CD14-positive monocyte (primary cell): ENCODE data around the gene F10. TPM values are rescaled to one million over a fixed set of nuclear protein-coding genes. Genes with fewer than 3 reads are reported as not detected.

Experiments used
- DNase-seq, 3 donors: peaks; one replicate each; pipeline ENCODE4 v3.0.0-alpha.2; 2011 to 2022
- H2AFZ ChIP-seq: 2 replicates; pipeline ENCODE4 v1.6.0; 2012; ENCODE audit warnings: mild to moderate bottlenecking, low read depth, low read length, inconsistent platforms; ENCODE audit not compliant: insufficient read depth, poor library complexity, severe bottlenecking
- H3K27ac ChIP-seq, 2 donors: 1 replicate in 1 of 2; 2 replicates in 1 of 2; pipeline ENCODE4 v1.5.1; 2012 to 2013; ENCODE audit warnings: low read length in 2 of 2, control low read depth in 1 of 2, inconsistent platforms in 1 of 2, low read depth in 1 of 2, mild to moderate bottlenecking in 1 of 2
- H3K27me3 ChIP-seq, 2 donors: one replicate each; pipeline versions ENCODE4 v1.6.0 to v1.6.1; 2011 to 2013; ENCODE audit warnings: low read length in 2 of 2; ENCODE audit not compliant: control insufficient read depth in 2 of 2, insufficient read depth in 2 of 2
- H3K36me3 ChIP-seq, 2 donors: replicated peaks in 1 of 2; 1 replicate in 1 of 2; 2 replicates in 1 of 2; pipeline versions ENCODE4 v1.5.1 to v1.6.1; 2012 to 2013; ENCODE audit warnings: low read length in 2 of 2, control low read depth in 1 of 2, inconsistent platforms in 1 of 2, mild to moderate bottlenecking in 1 of 2; ENCODE audit not compliant: insufficient read depth in 2 of 2, control insufficient read depth in 1 of 2
- H3K4me1 ChIP-seq, 2 donors: 1 replicate in 1 of 2; 2 replicates in 1 of 2; pipeline versions ENCODE4 v1.5.1 to v1.6.1; 2012 to 2013; ENCODE audit warnings: low read length in 2 of 2, control low read depth in 1 of 2, inconsistent platforms in 1 of 2, mild to moderate bottlenecking in 1 of 2, moderate library complexity in 1 of 2; ENCODE audit not compliant: insufficient read depth in 2 of 2, control insufficient read depth in 1 of 2
- H3K4me2 ChIP-seq: replicated peaks from 2 replicates; pipeline ENCODE3; 2012; ENCODE audit warnings: low read length, moderate library complexity, mild to moderate bottlenecking; ENCODE audit not compliant: poor library complexity, severe bottlenecking; ENCODE audit errors: extremely low read depth
- H3K4me3 ChIP-seq, 3 experiments: fragments of 200-600 bp in 1 of 3; sonication (generic) in 1 of 3; replicated peaks in 1 of 3; 1 replicate in 2 of 3; 2 replicates in 1 of 3; pipeline ENCODE4 v1.5.1; 2011 to 2013; ENCODE audit warnings: low read length in 3 of 3, mild to moderate bottlenecking in 3 of 3, control low read depth in 2 of 3, low read depth in 2 of 3, inconsistent platforms in 1 of 3, moderate library complexity in 1 of 3
- H3K79me2 ChIP-seq: 2 replicates; pipeline ENCODE4 v1.6.0; 2012; ENCODE audit warnings: mild to moderate bottlenecking, control low read depth, inconsistent platforms, low read length, moderate library complexity; ENCODE audit not compliant: insufficient read depth
- H3K9ac ChIP-seq: 2 replicates; pipeline ENCODE4 v1.6.0; 2017; ENCODE audit warnings: low read length, mild to moderate bottlenecking; ENCODE audit not compliant: insufficient read depth, poor library complexity, severe bottlenecking
- H3K9me3 ChIP-seq, 2 donors: replicated peaks in 1 of 2; 1 replicate in 1 of 2; 2 replicates in 1 of 2; pipeline versions ENCODE4 v1.5.1 to v1.6.1; 2012 to 2013; ENCODE audit warnings: low read length in 2 of 2, control low read depth in 1 of 2; ENCODE audit not compliant: control insufficient read depth in 1 of 2, insufficient read depth in 1 of 2
- H4K20me1 ChIP-seq: 2 replicates; pipeline ENCODE4 v1.6.0; 2012; ENCODE audit warnings: mild to moderate bottlenecking, low read length, control low read depth, moderate library complexity; ENCODE audit not compliant: insufficient read depth
- H3K27ac Mint-ChIP-seq, 7 donors: one replicate each; pipeline ENCODE4 v1.8.0; 2020; ENCODE audit warnings: mild to moderate bottlenecking in 7 of 7, mixed read lengths in 7 of 7, moderate library complexity in 6 of 7, inconsistent platforms in 2 of 7
- H3K27me3 Mint-ChIP-seq, 3 donors: one replicate each; pipeline ENCODE4 v1.8.0; 2021 to 2022; ENCODE audit warnings: low read depth in 3 of 3, mild to moderate bottlenecking in 3 of 3, mixed read lengths in 3 of 3, moderate library complexity in 3 of 3, inconsistent platforms in 1 of 3
- H3K36me3 Mint-ChIP-seq, 2 donors: one replicate each; pipeline ENCODE4 v1.8.0; 2020; ENCODE audit warnings: mixed read lengths in 2 of 2, inconsistent platforms in 1 of 2, mild to moderate bottlenecking in 1 of 2
- H3K4me1 Mint-ChIP-seq: one replicate; pipeline ENCODE4 v1.8.0; 2020; ENCODE audit warnings: mild to moderate bottlenecking, mixed read lengths
- H3K4me3 Mint-ChIP-seq, 2 donors: one replicate each; pipeline ENCODE4 v1.8.0; 2020; ENCODE audit warnings: mild to moderate bottlenecking in 2 of 2, mixed read lengths in 2 of 2, moderate library complexity in 1 of 2
- H3K9me3 Mint-ChIP-seq, 7 donors: one replicate each; pipeline ENCODE4 v1.8.0; 2020 to 2022; ENCODE audit warnings: mixed read lengths in 7 of 7, mild to moderate bottlenecking in 6 of 7, moderate library complexity in 6 of 7, inconsistent platforms in 2 of 7
- CTCF ChIP-seq: fragments of 200-600 bp; IDR thresholded peaks from one replicate; pipeline ENCODE4 v1.8.0; 2022; ENCODE audit warnings: antibody characterized with exemption, mild to moderate bottlenecking
- WGBS: methylation state at CpG from one replicate; pipeline ENCODE4 v1.1.5; 2013; ENCODE audit warnings: missing lambda C conversion rate; ENCODE audit not compliant: insufficient coverage; 5-methylcytosine and 5-hydroxymethylcytosine counted together
- intact Hi-C, 2 donors: fragments of 100-400 bp; cut with micrococcal nuclease; formaldehyde crosslinking; loops; one replicate each; pipeline versions ENCODE4 v1.15.0 to v1.15.1; 2023
- polyA plus RNA-seq, 3 donors: library from polyadenylated mRNA; depleted of rRNA in 1 of 3; unstranded in 2 of 3; stranded (reverse) in 1 of 3; fragments of 300-500 nt in 2 of 3; fragments of >200 nt in 1 of 3; fragmentation: Illumina TruSeq in 2 of 3; gene quantifications; 1 replicate in 2 of 3; 2 replicates in 1 of 3; pipeline ENCODE4 v1.2.3, GENCODE V29; 2012 to 2021

F10 gene
- polyA plus RNA-seq, 3 donors, result not detected

- Histone ChIP-seq H3K9me3 (peaks cover 0 to 3% of the 10 kb centered on the region in 2 donors), H3K4me2 (no peak overlapping the region), H4K20me1 (no peaks in the 10 kb centered on the region), H3K4me3 (no peak overlapping the region), H2AFZ (no peak overlapping the region), H3K27me3 (peaks cover 0 to 10% of the 10 kb centered on the region in 2 donors), H3K79me2 (no peaks in the 10 kb centered on the region), H3K4me1 (peaks cover 0 to 13% of the 10 kb centered on the region in 2 donors), H3K27ac (no peak overlapping the region), H3K9ac (no peak overlapping the region), H3K36me3 (no peaks in the 10 kb centered on the region)
- intact Hi-C loops, result no loop called here
- Mint-ChIP-seq H3K9me3 (peaks cover 0 to 8% (median 4%) of the 10 kb centered on the region in 7 donors), H3K27ac (no peak overlapping the region), H3K36me3 (peaks cover 21% of the 10 kb centered on the region in 2 donors), H3K27me3 (peaks cover 18 to 33% (median 29%) of the 10 kb centered on the region in 3 donors), H3K4me3 (no peak overlapping the region), H3K4me1 (peaks cover 12% of the 10 kb centered on the region)
- no peak for TF ChIP-seq CTCF
- 100% methylated on average over 4 of the region's 10 CpGs for WGBS
- no peak for DNase-seq
These were observed 44.6 kb downstream of the F10 start for GRCh38 chr13:113167155-113167554.

DNA sequence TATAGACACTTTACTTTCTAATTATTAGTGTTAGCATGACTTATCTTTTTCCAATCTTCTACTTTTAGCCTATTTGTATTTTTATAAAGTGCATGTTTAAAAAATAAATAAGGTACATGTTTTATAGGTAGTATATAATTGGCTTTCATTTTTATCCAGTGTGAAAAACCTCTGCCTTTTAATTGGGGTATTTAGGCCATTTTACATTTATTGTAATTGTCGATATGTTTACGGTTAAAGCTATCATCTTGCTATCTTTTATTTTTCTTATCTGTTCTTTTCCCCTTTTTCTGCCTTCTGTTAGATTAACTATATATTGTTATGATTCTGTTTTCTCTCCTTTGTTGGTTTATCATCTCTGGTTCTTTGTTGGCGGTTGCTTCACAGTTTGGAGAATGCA, 45.0 kb downstream of the F10 start:
- Histone ChIP-seq H4K20me1 (no peaks in the 10 kb centered on the region), H3K27ac (no peak overlapping the region), H3K79me2 (no peaks in the 10 kb centered on the region), H3K4me2 (no peak overlapping the region), H3K36me3 (no peaks in the 10 kb centered on the region), H2AFZ (no peak overlapping the region), H3K27me3 (peaks cover 0 to 10% of the 10 kb centered on the region in 2 donors), H3K9me3 (peaks cover 0 to 3% of the 10 kb centered on the region in 2 donors), H3K9ac (no peak overlapping the region), H3K4me1 (peaks cover 0 to 13% of the 10 kb centered on the region in 2 donors), H3K4me3 (no peak overlapping the region)
- no peak for TF ChIP-seq CTCF
- WGBS, result no CpG with 5 or more reads among the region's 3 CpGs
- peaks cover 17 to 33% (median 29%) of the 10 kb centered on the region in 3 donors for H3K27me3 Mint-ChIP-seq
- peaks cover 21 to 25% of the 10 kb centered on the region in 2 donors for H3K36me3 Mint-ChIP-seq
- H3K9me3 Mint-ChIP-seq, result peaks cover 0 to 8% (median 4%) of the 10 kb centered on the region in 7 donors
- H3K4me1 Mint-ChIP-seq, result peaks cover 12% of the 10 kb centered on the region
- DNase-seq, result no peak
- no peak overlapping the region for H3K4me3 Mint-ChIP-seq
- no peak overlapping the region for H3K27ac Mint-ChIP-seq
- intact Hi-C loops, result no loop called here
